ENCODE results near the gene TMEM131. TPM values are rescaled to one million over a fixed set of nuclear protein-coding genes. Genes with fewer than 3 reads are reported as not detected.

Gene TMEM131
- total RNA-seq, 1 donor from 2014 or later: 43.9 TPM

DNA sequence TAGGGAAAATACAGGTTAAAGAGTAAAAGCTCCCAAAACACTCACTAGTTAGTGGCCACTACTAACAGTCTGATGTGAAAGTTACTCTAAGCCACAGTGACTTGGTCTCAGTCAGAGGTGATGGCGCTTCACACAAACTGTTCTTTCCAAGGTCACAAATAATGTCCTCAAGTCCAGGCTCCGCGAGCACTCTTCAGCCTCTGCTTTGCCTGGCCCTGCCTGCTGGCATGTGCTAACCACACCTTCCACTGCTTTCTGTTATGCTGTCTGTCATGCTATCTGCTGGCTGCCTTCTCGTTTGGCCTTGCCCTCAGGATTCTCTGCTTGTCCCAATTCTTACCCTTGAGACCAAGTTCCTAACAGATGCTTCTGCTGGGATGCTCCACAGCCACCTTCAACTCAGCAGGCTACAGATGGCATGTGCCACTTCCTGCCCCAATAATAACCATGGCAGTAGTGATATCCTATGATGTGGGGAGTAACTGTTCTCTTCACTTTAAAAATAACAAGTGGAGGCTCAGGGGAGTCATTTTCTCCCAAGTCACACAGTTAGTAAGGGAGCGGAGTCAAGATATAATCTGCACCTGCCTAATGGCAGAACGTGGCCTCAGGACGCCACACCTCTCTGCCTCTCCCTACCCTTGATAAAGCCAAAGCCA, 206.6 kb downstream of the TMEM131 start:
- peaks cover 24% of the 10 kb centered on the region for H3K36me3 Mint-ChIP-seq (ENCODE audit: low read depth)
- H3K9me3 Mint-ChIP-seq: no peaks in the 10 kb centered on the region
- H3K27ac Mint-ChIP-seq (ENCODE audit: unreplicated experiment): no peak overlapping the region
- H3K4me3 Mint-ChIP-seq: no peak overlapping the region
- no peaks in the 10 kb centered on the region for H3K27me3 Mint-ChIP-seq (ENCODE audit: low read depth)
- TF ChIP-seq, protein P1, sequence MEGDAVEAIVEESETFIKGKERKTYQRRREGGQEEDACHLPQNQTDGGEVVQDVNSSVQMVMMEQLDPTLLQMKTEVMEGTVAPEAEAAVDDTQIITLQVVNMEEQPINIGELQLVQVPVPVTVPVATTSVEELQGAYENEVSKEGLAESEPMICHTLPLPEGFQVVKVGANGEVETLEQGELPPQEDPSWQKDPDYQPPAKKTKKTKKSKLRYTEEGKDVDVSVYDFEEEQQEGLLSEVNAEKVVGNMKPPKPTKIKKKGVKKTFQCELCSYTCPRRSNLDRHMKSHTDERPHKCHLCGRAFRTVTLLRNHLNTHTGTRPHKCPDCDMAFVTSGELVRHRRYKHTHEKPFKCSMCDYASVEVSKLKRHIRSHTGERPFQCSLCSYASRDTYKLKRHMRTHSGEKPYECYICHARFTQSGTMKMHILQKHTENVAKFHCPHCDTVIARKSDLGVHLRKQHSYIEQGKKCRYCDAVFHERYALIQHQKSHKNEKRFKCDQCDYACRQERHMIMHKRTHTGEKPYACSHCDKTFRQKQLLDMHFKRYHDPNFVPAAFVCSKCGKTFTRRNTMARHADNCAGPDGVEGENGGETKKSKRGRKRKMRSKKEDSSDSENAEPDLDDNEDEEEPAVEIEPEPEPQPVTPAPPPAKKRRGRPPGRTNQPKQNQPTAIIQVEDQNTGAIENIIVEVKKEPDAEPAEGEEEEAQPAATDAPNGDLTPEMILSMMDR (conservative IDR thresholded peaks at IDR 0.05): no peak
- DNase-seq (ENCODE audit: low read depth, low spot score): no peak
- no peaks in the 10 kb centered on the region for H3K4me1 Mint-ChIP-seq

DNA sequence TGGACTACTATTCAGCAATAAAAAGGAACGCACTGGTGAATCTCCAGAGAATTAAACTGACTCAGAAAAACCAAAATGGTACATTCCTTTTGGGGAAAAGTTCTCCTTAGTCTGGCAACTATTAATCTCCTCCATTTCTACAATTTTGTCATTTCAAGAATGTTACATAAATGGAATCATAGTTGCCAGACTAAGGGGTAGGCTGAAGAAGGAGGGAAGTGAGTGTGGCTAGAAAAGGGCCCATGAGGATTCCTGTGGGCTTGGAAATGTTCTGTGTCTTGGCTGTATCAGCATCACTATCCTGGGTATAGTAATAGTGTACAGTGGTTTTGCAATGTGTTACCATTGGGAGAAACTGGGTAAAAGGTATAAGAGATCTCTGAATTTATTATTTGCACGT, 209.9 kb downstream of the TMEM131 start:
- H3K9me3 Mint-ChIP-seq: no peaks in the 10 kb centered on the region
- peaks cover 9% of the 10 kb centered on the region for H3K36me3 Mint-ChIP-seq (ENCODE audit: low read depth)
- TF ChIP-seq, protein P1 (conservative IDR thresholded peaks at IDR 0.05): no peak
- H3K4me1 Mint-ChIP-seq: no peaks in the 10 kb centered on the region
- DNase-seq (ENCODE audit: low read depth, low spot score): no peak
- H3K27ac Mint-ChIP-seq (ENCODE audit: unreplicated experiment): no peak overlapping the region
- H3K27me3 Mint-ChIP-seq (ENCODE audit: low read depth): no peaks in the 10 kb centered on the region
- H3K4me3 Mint-ChIP-seq: no peak overlapping the region

DNA sequence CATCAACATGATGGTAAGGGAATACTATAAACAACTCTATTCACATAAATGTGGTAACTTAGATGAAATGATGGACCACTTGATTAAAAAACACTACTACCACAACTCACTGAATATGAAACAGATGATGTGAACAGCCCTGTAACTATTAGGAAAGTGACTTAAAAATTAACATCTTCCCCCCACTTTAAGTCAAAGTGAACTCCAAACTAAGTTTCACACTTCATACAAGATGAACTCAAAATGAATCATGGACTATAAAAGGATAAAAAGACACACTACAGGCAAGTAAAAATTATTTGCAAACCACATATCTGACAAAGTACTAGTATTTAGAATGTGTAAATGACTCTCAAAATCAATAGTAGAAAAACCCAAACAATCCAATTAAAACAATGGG, 210.8 kb downstream of the TMEM131 start:
- TF ChIP-seq, protein P1 (conservative IDR thresholded peaks at IDR 0.05): no peak
- Mint-ChIP-seq H3K27me3 (ENCODE audit: low read depth) (no peaks in the 10 kb centered on the region), H3K36me3 (ENCODE audit: low read depth) (peaks cover 14% of the 10 kb centered on the region), H3K4me1 (no peaks in the 10 kb centered on the region), H3K9me3 (no peaks in the 10 kb centered on the region), H3K4me3 (no peak overlapping the region), H3K27ac (ENCODE audit: unreplicated experiment) (no peak overlapping the region)
- DNase-seq (ENCODE audit: low read depth, low spot score): no peak

DNA sequence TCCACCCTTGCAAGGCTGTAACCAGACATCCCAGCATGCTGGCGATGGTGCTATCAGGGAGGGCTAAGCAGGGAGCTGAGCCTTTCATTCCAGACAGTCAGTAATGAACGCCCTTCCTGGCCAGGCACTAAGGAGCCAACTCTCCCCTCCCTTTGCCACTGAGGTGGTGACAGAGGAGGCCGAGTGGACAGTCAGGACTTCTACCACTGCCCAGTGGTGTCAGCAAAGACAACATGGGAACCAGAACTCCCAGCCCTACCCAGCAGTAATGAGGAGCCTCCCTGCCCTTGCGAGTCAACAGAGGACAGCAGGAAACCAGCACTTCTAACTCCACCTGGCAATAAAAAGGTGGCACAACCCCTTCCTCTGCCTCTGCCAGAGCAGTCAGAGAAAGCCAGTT, 213.8 kb downstream of the TMEM131 start:
- Mint-ChIP-seq H3K4me1 (no peaks in the 10 kb centered on the region), H3K27me3 (ENCODE audit: low read depth) (no peaks in the 10 kb centered on the region), H3K27ac (ENCODE audit: unreplicated experiment) (no peak overlapping the region), H3K36me3 (ENCODE audit: low read depth) (peaks cover 15% of the 10 kb centered on the region), H3K4me3 (no peak overlapping the region), H3K9me3 (peaks cover 3% of the 10 kb centered on the region)
- TF ChIP-seq, protein P1 (conservative IDR thresholded peaks at IDR 0.05): no peak
- no peak for DNase-seq (ENCODE audit: low read depth, low spot score)

DNA sequence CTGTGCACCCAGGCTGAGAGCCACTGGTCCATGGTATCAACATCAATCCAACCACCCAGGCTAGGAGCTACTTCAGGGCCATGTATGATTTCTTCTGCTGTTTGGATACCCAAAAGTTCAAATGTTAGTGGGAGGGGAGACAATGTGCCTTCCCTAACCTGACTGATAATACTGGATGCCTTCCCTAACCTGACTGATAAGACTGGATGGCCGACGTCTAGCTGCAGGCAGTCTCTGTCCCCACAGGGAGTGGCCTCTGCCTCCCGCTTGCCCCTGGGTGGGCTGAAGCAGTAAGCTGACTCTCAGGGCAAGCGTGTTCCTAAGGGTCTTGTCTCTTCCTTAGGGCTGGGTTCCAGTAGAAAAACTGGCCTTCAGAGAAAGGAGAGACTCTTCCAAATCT, 216.6 kb downstream of the TMEM131 start:
- DNase-seq (ENCODE audit: low read depth, low spot score): no peak
- peaks cover 3% of the 10 kb centered on the region for H3K9me3 Mint-ChIP-seq
- TF ChIP-seq, protein P1 (conservative IDR thresholded peaks at IDR 0.05): no peak
- H3K27ac Mint-ChIP-seq (ENCODE audit: unreplicated experiment): peak overlapping the region; percentile 37
- peaks cover 31% of the 10 kb centered on the region for H3K36me3 Mint-ChIP-seq (ENCODE audit: low read depth)
- peaks cover 6% of the 10 kb centered on the region for H3K4me1 Mint-ChIP-seq
- no peak overlapping the region for H3K4me3 Mint-ChIP-seq
- H3K27me3 Mint-ChIP-seq (ENCODE audit: low read depth): no peaks in the 10 kb centered on the region

Measured in neural crest cell (in vitro differentiated cells).